ENCODE data around the gene SHANK1. TPM values are rescaled to one million over a fixed set of nuclear protein-coding genes. Genes with fewer than 3 reads are reported as not detected.

SHANK1 gene
- polyA plus RNA-seq, 4 donors: 5.1 to 7.2 (median 5.9) TPM

- no peak for DNase-seq (ENCODE audit: low read depth in 4 of 4, low spot score in 3 of 4)
Measured at GRCh38 chr19:50713556-50714236, 5.9 kb downstream of the SHANK1 start.

- DNase-seq (ENCODE audit: low read depth in 4 of 4, low spot score in 3 of 4): no peak
Measured at GRCh38 chr19:50712833-50713232, 6.8 kb downstream of the SHANK1 start.

GRCh38 chr19:50711805-50712204 lies 7.8 kb downstream of the SHANK1 start:
- DNase-seq (ENCODE audit: low read depth in 4 of 4, low spot score in 3 of 4): no peak

- DNase-seq (ENCODE audit: low read depth in 4 of 4, low spot score in 3 of 4): no peak
Measured at GRCh38 chr19:50711196-50711595, 8.4 kb downstream of the SHANK1 start.

GRCh38 chr19:50710612-50711011 lies 9.0 kb downstream of the SHANK1 start:
- no peak for DNase-seq (ENCODE audit: low read depth in 4 of 4, low spot score in 3 of 4)

GRCh38 chr19:50710094-50710493 lies 9.5 kb downstream of the SHANK1 start:
- no peak for DNase-seq (ENCODE audit: low read depth in 4 of 4, low spot score in 3 of 4)

GRCh38 chr19:50708179-50708879 lies 11.3 kb downstream of the SHANK1 start:
- no peak for DNase-seq (ENCODE audit: low read depth in 4 of 4, low spot score in 3 of 4)

GRCh38 chr19:50706387-50706786 lies 13.2 kb downstream of the SHANK1 start:
- DNase-seq (ENCODE audit: low read depth in 4 of 4, low spot score in 3 of 4): no peak

- no peak for DNase-seq (ENCODE audit: low read depth in 4 of 4, low spot score in 3 of 4)
Measured at GRCh38 chr19:50705422-50706019, 14.1 kb downstream of the SHANK1 start.

- DNase-seq (ENCODE audit: low read depth in 4 of 4, low spot score in 3 of 4): no peak
Measured at GRCh38 chr19:50703915-50704796, 15.4 kb downstream of the SHANK1 start.

- no peak for DNase-seq (ENCODE audit: low read depth in 4 of 4, low spot score in 3 of 4)
Measured at GRCh38 chr19:50702871-50703829, 16.5 kb downstream of the SHANK1 start.

- DNase-seq (ENCODE audit: low read depth in 4 of 4, low spot score in 3 of 4): no peak
Measured at GRCh38 chr19:50702158-50702870, 17.3 kb downstream of the SHANK1 start.

- no peak for DNase-seq (ENCODE audit: low read depth in 4 of 4, low spot score in 3 of 4)
Measured at GRCh38 chr19:50701367-50701985, 18.1 kb downstream of the SHANK1 start.

- no peak for DNase-seq (ENCODE audit: low read depth in 4 of 4, low spot score in 3 of 4)
Measured at GRCh38 chr19:50697414-50698124, 22.0 kb downstream of the SHANK1 start.

GRCh38 chr19:50696094-50696483 lies 23.5 kb downstream of the SHANK1 start:
- no peak for DNase-seq (ENCODE audit: low read depth in 4 of 4, low spot score in 3 of 4)

- no peak for DNase-seq (ENCODE audit: low read depth in 4 of 4, low spot score in 3 of 4)
Measured at GRCh38 chr19:50695251-50696093, 24.1 kb downstream of the SHANK1 start.

GRCh38 chr19:50694815-50695145 lies 24.8 kb downstream of the SHANK1 start:
- no peak for DNase-seq (ENCODE audit: low read depth in 4 of 4, low spot score in 3 of 4)
